Measurements from ENCODE around the gene P2RX2.

DNA sequence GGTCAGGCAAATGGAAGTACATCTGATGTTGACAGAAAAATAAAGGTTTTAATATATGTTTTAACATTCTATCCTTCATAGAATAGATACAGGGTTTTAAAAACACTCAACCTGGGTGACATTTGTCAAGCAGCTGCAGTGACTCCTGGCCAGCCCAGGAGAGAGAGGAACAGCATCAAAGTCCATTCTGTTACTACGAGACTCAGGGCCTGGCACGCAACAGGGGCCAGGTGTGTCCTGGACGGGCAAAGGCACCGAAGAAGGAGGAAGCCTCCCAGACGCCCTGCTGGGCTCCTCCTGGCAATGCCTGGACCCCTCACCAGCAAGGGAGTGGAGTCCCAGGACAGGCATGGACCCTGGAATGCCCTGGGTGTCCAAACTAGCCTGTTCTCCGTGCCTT is 30.3 kb upstream of the P2RX2 start:
- TF ChIP-seq, protein P1, sequence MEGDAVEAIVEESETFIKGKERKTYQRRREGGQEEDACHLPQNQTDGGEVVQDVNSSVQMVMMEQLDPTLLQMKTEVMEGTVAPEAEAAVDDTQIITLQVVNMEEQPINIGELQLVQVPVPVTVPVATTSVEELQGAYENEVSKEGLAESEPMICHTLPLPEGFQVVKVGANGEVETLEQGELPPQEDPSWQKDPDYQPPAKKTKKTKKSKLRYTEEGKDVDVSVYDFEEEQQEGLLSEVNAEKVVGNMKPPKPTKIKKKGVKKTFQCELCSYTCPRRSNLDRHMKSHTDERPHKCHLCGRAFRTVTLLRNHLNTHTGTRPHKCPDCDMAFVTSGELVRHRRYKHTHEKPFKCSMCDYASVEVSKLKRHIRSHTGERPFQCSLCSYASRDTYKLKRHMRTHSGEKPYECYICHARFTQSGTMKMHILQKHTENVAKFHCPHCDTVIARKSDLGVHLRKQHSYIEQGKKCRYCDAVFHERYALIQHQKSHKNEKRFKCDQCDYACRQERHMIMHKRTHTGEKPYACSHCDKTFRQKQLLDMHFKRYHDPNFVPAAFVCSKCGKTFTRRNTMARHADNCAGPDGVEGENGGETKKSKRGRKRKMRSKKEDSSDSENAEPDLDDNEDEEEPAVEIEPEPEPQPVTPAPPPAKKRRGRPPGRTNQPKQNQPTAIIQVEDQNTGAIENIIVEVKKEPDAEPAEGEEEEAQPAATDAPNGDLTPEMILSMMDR (IDR thresholded peaks at IDR 0.05) = no peak
- no peak for TF ChIP-seq POLR2A (IDR thresholded peaks at IDR 0.05)
